NCI-H446 treated with DMSO at 0.1 percent for 48 hours (cell line): ENCODE data around the gene PRSS38.

Experiments used
- DNase-seq: peaks from one replicate; lab custom pipeline; 2025; lab: John Stamatoyannopoulos, UW

PRSS38 gene

DNA sequence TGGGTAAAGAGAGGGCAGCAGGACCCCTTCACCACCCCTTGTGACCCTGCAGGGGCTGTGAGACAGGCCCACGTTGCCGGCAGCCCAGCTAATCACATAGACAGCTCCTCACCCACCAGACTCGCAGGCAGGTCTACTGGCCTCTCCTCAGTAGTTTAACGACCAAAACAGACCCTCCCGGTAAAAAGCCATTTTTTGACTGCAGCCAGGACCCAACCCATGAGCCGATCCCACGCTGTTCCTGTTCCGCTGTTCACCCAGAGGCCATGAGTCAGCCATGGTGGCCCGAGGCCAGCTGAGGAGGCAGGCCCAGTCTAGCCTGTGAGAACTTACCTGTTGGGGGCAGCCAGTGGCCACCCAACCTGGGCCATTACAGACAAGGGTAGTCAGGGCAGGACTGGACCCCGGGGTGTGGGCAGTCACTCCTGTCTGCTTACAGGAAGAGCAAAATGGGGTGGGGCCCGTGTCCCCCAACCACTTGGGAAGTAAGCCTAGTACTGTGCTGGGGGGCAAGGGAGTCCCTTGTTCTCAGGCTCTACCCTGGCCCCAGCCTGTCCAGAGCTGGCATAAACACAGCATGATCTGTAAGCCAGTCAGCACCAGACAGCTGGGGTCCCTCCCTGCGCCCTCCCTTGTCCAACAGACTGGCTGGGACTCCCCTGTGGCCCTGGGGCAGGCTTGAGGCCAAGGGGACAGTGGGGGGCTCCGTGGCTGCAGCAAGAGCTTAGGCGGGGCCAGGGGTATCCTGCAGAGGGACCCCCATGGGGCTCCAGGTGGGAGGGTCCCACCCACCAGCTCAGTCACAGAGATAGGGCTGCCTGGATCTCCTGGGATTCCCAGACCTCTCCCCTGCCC lies 70.4 kb downstream of the PRSS38 start:
- DNase-seq, result no peak

DNA sequence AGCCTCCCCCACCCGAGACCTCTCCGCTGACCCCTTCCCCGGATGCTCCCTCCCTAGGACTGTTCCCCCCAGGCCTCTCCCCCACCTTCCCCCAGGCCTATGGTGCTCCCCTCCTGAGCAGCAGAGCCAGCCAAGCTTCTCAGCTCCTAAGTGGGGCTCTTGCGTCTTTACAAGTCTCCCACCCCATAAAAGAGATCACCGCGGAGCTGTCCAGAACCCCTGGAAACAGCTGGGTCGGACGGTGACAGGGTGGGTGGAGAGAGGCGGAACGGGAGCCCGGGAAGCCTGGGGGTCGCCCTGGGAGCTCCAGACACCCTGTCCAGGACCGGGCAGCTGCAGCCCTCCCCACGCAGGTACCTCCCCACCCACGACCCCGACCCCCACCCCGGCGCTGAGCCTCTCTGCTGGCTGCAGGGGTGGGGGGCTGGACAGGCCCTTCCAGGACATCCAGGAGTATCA lies 71.1 kb downstream of the PRSS38 start:
- DNase-seq, result no peak

GRCh38 chr1:227886993-227887696 lies 71.7 kb downstream of the PRSS38 start:
- no peak for DNase-seq

- DNase-seq, result no peak
These were observed 72.4 kb downstream of the PRSS38 start for GRCh38 chr1:227887697-227888403.

- DNase-seq, result no peak
These were observed 73.0 kb downstream of the PRSS38 start for GRCh38 chr1:227888404-227889046.

DNA sequence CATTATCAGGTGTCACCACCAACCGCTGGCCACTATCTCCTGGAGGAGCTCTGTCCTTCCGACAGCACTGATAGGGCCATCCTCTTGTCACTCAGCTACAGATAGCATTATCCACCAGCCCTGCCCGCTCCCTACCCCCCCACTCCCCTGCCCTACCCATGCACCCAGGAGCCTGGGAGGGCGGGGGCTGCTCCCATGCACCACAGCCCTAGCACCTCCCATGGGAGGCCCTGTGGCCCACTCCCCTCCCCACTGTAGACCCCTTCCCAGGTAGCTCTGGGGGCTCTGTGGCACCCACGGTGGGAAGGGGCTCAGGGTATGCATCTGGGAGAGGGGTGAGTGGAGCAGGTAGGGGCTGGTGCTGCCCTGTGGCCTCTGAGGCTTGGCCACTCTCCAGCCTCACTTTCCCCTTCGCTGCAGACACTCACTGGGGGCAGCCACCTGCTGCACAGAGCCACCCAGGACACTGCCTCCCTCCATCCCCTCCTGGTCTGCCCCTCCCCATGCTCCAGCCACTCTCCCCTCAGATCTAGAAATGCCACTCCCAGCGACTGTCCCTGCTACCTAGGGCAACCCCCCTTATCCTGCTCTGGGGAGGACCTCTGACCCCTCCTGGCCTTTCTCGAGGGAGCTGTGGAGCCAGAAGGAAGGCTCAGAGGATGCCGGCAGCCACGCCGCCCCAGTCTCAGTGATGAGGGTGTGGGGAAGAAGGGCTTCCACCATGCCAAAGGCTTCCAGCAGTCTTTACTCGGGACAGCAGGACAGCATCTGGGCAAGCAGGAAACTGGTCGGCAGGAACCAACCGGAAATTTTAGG lies 73.8 kb downstream of the PRSS38 start:
- DNase-seq, result no peak

DNA sequence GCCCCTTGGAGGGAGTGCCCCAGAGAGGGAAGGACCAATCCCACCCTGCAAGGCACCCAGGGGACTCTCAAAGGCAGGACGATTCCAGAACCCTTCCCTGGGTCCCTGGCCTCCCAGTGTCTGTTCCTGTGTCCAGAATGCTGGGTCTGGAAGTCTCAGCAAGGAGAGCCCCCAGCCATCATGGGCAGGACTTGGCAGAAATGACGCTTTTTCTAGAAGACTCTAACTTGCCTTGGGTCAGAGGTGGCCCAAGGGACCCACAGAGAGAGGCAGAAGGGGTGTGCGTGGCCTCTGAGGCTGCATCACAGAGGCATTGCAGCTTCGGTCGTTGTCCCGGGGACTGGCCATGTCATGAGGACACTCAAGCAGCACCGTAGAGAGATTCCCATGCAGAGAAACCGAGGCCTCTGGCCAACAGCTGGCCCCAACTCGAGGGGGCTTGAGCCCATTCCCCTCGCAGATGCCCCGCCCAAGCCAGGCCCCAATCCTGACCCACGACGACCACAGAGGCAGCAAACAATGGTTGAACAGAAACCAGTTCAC lies 74.5 kb downstream of the PRSS38 start:
- no peak for DNase-seq

GRCh38 chr1:227890451-227891222 lies 75.2 kb downstream of the PRSS38 start:
- no peak for DNase-seq

GRCh38 chr1:227891223-227891954 lies 75.9 kb downstream of the PRSS38 start:
- DNase-seq, result no peak

- no peak for DNase-seq
These were observed 76.5 kb downstream of the PRSS38 start for GRCh38 chr1:227891955-227892488.

GRCh38 chr1:227892489-227893299 lies 77.2 kb downstream of the PRSS38 start:
- DNase-seq, result no peak

- DNase-seq, result no peak
These were observed 77.9 kb downstream of the PRSS38 start for GRCh38 chr1:227893300-227893948.

DNA sequence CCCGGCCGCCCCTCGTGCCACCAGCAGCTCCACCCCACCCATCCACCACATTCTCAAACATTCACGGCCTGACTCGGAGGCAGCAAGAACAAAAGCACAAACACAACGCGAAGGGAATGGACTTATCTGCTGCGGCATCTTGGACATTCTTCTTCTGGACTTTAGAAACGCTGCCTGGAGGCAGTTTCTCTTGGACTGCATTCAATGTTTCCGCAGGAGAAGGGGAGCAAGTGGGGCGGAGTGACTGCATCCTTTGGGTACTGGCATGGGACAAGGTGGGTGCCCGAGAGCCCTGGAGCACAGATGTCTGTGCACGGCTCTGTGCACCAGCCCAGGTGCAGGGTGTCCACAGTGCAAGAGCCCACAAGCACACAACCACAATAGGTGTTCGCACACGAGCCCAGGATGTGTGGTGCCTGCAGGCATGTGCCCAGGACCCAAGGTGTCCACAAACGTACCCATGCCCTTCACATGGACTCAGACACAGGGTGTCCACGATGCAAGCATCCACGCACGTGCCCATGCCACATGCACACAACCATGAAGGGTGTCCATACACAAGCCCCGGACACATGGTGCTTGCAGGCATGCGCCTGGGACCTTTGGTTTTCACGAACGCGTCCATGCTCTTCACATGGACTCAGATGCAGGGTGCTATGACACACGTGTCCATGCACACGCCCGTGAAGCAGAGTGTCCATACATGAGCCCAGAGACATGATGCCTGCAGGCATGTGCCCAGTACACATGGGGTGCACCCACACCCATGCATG lies 78.7 kb downstream of the PRSS38 start:
- no peak for DNase-seq

DNA sequence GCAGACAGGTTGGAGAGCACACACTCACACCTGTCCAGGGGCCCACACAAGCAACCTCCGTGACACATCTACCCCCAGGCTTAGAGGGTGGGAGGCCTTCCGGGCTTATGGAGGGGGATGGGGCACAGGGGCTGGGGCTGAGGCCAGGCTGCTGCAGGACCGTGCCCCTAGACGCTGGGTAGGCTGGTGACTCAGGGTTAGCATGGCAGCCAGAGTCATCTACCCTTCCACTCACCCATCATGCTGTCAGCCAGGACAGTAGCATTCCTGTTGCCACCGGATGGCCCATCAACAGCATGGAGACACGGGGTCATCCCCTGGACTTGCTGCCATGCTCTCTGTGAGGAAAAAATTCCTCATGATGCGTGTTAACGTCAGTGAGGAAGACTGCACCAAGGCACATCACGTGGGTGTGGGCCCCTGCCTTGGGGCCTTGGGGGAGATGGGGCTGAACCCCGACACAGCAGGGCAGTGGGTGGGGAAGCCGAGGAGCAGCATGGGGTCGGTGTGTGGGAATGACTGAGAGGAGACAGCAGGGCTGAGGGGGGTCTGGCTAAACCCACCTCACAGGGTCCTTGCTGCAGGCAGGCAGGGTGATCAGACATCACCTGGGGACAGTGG lies 79.5 kb downstream of the PRSS38 start:
- no peak for DNase-seq
